Adrenal gland (tissue), 12 donors: ENCODE data around the gene KCNT1. TPM values are rescaled to one million over a fixed set of nuclear protein-coding genes. Genes with fewer than 3 reads are reported as not detected.

ENCODE experiments used
- DNase-seq, 7 donors: peaks; one replicate each; pipeline ENCODE4 v3.0.0-alpha.2; 2019 to 2020
- H3K27ac ChIP-seq, 5 donors: fragments of 200-600 bp; sonication (generic) in 4 of 5; 1 replicate in 3 of 5; 2 replicates in 2 of 5; pipeline versions ENCODE4 v1.5.1 to v1.8.0; 2016 to 2020; ENCODE audit warnings: mild to moderate bottlenecking in 1 of 5
- H3K27me3 ChIP-seq: fragments of 200-600 bp; 2 replicates; pipeline ENCODE4 v1.8.0; 2021
- H3K36me3 ChIP-seq, 2 donors: fragments of 200-600 bp; replicated peaks in 1 of 2; 1 replicate in 1 of 2; 2 replicates in 1 of 2; pipeline versions ENCODE4 v1.5.1 to v1.8.0; 2018 to 2022
- H3K4me1 ChIP-seq, 2 donors: fragments of 200-600 bp; replicated peaks in 1 of 2; 1 replicate in 1 of 2; 2 replicates in 1 of 2; pipeline versions ENCODE4 v1.5.1 to v1.8.0; 2018 to 2021
- H3K4me3 ChIP-seq, 4 donors: fragments of 200-600 bp; sonication (generic) in 3 of 4; one replicate each; pipeline ENCODE4 v1.5.1; 2016 to 2018
- H3K9me3 ChIP-seq, 3 donors: fragments of 200-600 bp; sonication (generic) in 1 of 3; replicated peaks in 1 of 3; 1 replicate in 2 of 3; 2 replicates in 1 of 3; pipeline versions ENCODE4 v1.5.1 to v1.8.0; 2016 to 2021
- CTCF ChIP-seq, 6 experiments: fragments of 450-650 bp in 4 of 6; fragments of 200-600 bp in 2 of 6; sonication (generic) in 1 of 6; IDR thresholded peaks; 1 replicate in 5 of 6; 2 replicates in 1 of 6; pipeline versions ENCODE4 v1.5.1 to v1.8.0; 2016 to 2021; ENCODE audit warnings: antibody characterized with exemption in 6 of 6, mild to moderate bottlenecking in 2 of 6, moderate library complexity in 1 of 6
- POLR2A ChIP-seq, 2 donors: fragments of 450-650 bp; IDR thresholded peaks; one replicate each; pipeline ENCODE4 v1.6.1; 2017; ENCODE audit warnings: antibody characterized with exemption in 2 of 2, mild to moderate bottlenecking in 2 of 2, moderate library complexity in 1 of 2
- WGBS, 4 donors: extraction: QIAGEN DNeasy Blood & Tissue Kit in 2 of 4; methylation state at CpG; one replicate each; pipeline versions ENCODE4 v1.1.5 to v1.1.7; 2013 to 2017; 5-methylcytosine and 5-hydroxymethylcytosine counted together
- intact Hi-C, 2 donors: fragments of 100-400 bp; cut with DNase I; formaldehyde crosslinking; loops; one replicate each; pipeline versions ENCODE4 v1.14.1 to v1.15.0; 2022 to 2023
- polyA plus RNA-seq, 3 donors: library from polyadenylated mRNA; stranded (reverse); fragments of 200-250 nt in 2 of 3; fragments of 350-450 nt in 1 of 3; fragmentation: Illumina TruSeq in 1 of 3; extraction: RNeasy Lipid Tissue Mini Kit (QIAGEN cat#74804) in 1 of 3; gene quantifications; one replicate each; pipeline ENCODE4 v1.2.3, GENCODE V29; 2013 to 2014
- total RNA-seq, 9 donors: library from RNA; depleted of rRNA in 4 of 9; stranded (reverse); fragments of >200 nt in 4 of 9; fragments of 120-200 nt in 1 of 9; fragmentation: NEBNext Ultra II Directional in 1 of 9; extraction: Animal tissue kit (Norgen Biotek cat#: 25700) in 1 of 9; gene quantifications; one replicate each; pipeline versions ENCODE4 v1.1.0 to v1.2.4, GENCODE V29; 2013 to 2023
- donor health status: healthy with polysubstance abuse.
- donor health status: Bipolar disorder and iron deficiency.
- donor health status: DM: yes; HTN: yes; CAD: no.
- donor health status: DM: no; HTN: no; CAD: no.
- donor health status: DM: no; HTN: no; CAD: no.
- donor health status: DM: yes; HTN: yes; CAD: no.

KCNT1 gene
- total and polyA plus RNA-seq, 12 donors: 0.05 to 2.4 (median 0.24) TPM; not detected in 6

- no peak for DNase-seq
- Histone ChIP-seq H3K4me3 (no peak overlapping the region), H3K4me1 (no peaks in the 10 kb centered on the region), H3K27me3 (no peaks in the 10 kb centered on the region), H3K36me3 (no peaks in the 10 kb centered on the region), H3K9me3 (no peaks in the 10 kb centered on the region), H3K27ac (no peak overlapping the region)
- WGBS, 4 donors: 88 to 97% (median 92%) methylated on average over 4 of the region's 4 CpGs
- TF ChIP-seq CTCF (IDR thresholded peaks at IDR 0.05) (no peak), POLR2A (IDR thresholded peaks at IDR 0.05) (no peak)
- intact Hi-C loops: no loop called here
These were observed 64.7 kb downstream of the KCNT1 start for GRCh38 chr9:135766707-135767106.

- Histone ChIP-seq H3K4me3 (no peak overlapping the region), H3K36me3 (no peaks in the 10 kb centered on the region), H3K27me3 (no peaks in the 10 kb centered on the region), H3K4me1 (no peaks in the 10 kb centered on the region), H3K27ac (no peak overlapping the region), H3K9me3 (no peaks in the 10 kb centered on the region)
- TF ChIP-seq POLR2A (IDR thresholded peaks at IDR 0.05) (no peak), CTCF (IDR thresholded peaks at IDR 0.05) (no peak)
- 84 to 90% (median 86%) methylated on average over 13 to 43 of the region's 43 CpGs for WGBS, 4 donors
- no peak for DNase-seq
- intact Hi-C loops: no loop called here
These were observed 66.7 kb downstream of the KCNT1 start for GRCh38 chr9:135768516-135769218.

GRCh38 chr9:135769489-135770202 lies 67.7 kb downstream of the KCNT1 start:
- TF ChIP-seq POLR2A (IDR thresholded peaks at IDR 0.05) (no peak), CTCF (IDR thresholded peaks at IDR 0.05) (no peak)
- no peaks in the 10 kb centered on the region for H3K4me1 ChIP-seq
- no peak for DNase-seq
- WGBS, 4 donors: 83 to 92% (median 88%) methylated on average over 7 to 32 of the region's 32 CpGs
- no peaks in the 10 kb centered on the region for H3K36me3 ChIP-seq
- H3K4me3 ChIP-seq: no peak overlapping the region
- intact Hi-C loops: no loop called here
- H3K9me3 ChIP-seq: no peaks in the 10 kb centered on the region
- no peak overlapping the region for H3K27ac ChIP-seq
- H3K27me3 ChIP-seq: no peaks in the 10 kb centered on the region

- Histone ChIP-seq H3K4me3 (no peak overlapping the region), H3K36me3 (no peaks in the 10 kb centered on the region), H3K27me3 (no peaks in the 10 kb centered on the region), H3K27ac (no peak overlapping the region), H3K4me1 (no peaks in the 10 kb centered on the region), H3K9me3 (no peaks in the 10 kb centered on the region)
- intact Hi-C loops: no loop called here
- no peak for DNase-seq
- no peak for TF ChIP-seq POLR2A (IDR thresholded peaks at IDR 0.05)
- TF ChIP-seq CTCF (IDR thresholded peaks at IDR 0.05): no peak
- WGBS, 4 donors: 83 to 85% methylated on average over 19 of the region's 19 CpGs; no CpG with 5 or more reads in 2 of the 4 donors
These were observed 68.2 kb downstream of the KCNT1 start for GRCh38 chr9:135770203-135770535.
